ENCODE results near the gene FOXN3.
A peak's percentile ranks its signal among the peaks of the same experiment; 100 is the strongest.

Gene FOXN3

DNA sequence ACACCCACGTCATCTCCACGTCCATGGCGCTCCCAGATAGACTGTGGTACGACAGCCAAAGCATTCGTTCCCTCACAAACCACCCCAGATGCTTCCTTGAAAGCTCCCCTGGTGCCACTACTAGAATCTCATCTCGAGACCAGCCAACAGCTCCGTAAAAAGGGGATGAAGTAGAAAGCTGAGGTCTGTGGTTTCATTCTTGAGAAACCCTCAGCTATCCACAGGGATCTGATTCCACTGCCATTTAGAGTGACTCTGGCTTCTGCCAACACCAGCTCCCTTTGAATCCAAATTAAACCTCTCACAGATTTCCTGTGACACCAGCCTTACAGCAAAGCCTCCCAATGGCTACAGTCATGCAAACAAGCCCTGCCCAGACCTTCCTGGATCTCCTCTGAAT, 18.5 kb upstream of the FOXN3 start:
- H3K4me3 ChIP-seq (ENCODE audit: low read depth, low read length), result no peak overlapping the region

DNA sequence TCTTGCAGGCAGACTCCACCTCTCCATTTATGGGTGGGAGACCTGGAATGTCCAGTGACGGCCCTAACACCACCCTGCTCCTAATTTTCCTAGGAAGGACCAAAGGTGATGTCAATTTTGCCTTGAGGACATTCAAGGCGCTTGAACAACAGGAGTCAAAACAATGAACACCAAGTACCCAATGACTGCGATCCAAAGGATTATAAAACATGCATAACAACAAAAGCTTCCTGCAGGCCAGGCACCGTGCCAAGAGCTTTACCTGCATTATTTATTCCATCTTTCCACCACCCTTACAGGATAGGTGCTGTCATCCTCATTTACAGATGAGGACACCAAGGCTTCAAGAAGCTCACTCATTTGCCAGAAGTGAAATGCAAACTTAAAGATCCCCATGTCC, 15.2 kb upstream of the FOXN3 start:
- H3K4me3 ChIP-seq (ENCODE audit: low read depth, low read length), result no peak overlapping the region

DNA sequence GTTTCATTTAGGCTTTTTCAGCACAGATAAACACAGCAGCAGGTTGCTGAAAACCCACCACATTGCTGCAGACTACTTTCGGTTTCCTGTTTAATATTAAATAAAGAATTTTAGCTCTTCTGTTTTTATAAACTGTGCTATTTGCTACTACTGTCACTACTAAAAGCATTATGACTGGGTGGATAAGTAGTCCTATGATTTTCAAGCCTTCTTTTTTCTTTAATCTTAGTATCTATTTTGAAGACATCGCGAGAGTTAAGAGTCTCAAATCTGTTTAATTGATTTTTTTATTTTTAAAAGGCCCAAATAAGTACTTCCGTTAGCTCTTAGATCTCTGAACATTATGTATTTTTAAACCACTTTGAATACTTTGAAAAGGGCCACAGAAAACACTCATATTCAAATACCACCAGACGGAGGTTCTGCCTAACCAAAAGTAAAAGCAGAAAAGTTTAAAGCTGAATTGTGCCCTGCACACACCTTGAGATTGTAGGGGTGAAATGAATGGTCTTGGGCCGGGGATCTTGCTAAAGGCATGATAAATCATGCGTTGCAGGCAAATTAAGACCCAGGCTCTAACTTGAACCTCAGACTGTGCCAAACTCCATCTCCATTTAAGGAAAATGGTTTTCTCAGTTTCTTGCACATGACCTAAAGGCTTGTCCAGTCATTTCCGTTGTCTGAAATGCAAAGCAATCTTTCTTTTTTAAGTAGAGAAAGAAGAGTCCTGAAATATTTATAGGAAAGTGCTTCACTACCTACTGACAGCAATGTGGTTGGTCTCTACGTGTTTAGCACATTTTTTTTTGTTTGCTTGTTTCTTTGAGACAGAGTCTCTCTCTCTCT, 13.6 kb upstream of the FOXN3 start:
- H3K4me3 ChIP-seq (ENCODE audit: low read depth, low read length), result no peak overlapping the region

DNA sequence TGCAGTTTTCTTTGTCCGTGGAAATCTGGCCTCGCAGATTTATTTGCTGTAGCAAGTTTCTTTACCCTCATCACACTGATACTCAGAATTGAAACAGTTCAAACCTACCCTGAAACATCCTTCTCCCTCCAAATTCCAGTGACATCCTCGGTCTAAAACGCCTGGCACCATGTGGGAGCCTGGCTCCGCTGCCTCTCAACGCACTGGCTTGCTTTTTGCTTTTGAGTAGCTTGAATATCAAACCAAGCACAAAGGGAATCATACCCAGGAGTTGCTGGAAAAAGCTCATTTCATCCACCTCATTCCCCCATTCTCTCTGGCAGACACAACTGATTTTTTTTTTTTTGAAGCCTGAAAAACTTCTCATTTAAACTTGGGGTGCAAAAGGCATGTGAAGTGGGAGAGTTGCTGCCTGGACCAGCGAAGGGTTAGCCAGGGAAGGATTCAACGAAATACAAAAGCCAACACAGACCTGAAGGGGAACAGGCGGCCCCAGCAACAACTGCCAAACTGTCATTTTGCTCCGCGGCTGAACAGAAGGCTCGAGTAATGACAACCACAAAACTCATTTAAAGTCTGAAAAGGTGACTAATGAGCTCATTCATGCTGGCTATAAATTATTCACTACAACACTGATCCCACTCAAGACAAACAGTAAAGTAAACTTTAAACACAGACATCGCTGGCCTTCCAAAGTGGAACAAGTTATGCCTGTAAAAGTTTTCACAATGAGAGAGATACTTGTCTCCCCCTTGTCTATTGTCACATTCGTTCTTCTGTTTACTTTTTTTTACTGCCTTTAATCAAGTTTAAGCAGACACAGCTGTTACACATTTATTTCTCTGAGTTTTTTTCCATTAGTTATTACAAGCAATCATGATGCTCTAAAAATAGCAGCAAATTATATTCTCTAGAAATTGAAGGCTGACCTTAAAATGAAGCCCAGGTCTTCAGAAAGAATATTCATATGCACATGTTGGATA, 12.5 kb upstream of the FOXN3 start:
- H3K4me3 ChIP-seq (ENCODE audit: low read depth, low read length), result no peak overlapping the region

DNA sequence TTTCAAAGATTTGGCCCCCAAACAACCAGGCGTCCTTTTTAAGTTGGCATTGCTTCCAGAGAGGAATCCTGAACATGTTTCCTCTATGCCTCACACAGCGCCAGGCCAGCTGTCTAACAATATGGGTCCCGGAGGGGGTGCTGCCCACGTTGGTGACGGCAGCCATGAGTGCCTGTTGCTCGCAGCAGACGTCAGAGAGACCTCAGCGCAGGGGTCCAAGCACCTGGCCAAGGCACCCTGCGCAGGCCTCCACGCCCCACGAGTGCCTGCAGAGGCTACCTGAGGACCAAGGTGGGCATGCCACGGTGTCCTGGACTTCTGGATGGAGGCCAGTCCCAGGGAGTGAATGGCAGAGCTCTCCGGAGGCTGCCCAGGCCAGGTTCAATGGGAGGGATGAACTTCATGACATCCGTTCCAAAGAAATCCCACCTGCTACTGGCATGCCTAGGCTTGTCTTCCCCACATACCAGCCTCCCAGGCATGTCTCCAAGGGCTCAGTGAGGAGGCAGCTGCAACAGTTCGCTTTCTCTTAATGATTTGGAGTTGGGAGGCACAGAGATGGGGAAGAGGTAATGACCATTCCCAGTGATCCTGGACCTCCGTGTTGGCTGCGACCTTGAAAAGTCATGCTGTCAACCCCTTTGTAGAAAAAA, 11.6 kb upstream of the FOXN3 start:
- H3K4me3 ChIP-seq (ENCODE audit: low read depth, low read length), result no peak overlapping the region

DNA sequence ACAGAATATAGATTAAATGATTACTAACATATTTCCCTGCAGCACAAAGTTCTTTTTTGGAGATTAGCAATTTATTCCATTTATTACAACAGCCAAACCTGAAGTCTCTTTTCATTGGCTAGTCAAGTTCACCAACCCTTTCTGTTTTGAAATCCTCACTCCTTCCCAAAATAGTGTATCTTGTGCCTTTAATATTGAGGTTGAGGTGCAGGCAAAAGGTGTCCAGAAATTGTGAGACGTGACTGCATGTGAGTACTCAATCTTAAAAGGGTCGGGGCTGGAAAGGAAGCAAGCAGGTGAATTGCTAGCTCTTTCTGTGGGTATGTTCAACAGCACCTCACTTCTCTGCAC, 11.1 kb upstream of the FOXN3 start:
- H3K4me3 ChIP-seq (ENCODE audit: low read depth, low read length), result no peak overlapping the region

DNA sequence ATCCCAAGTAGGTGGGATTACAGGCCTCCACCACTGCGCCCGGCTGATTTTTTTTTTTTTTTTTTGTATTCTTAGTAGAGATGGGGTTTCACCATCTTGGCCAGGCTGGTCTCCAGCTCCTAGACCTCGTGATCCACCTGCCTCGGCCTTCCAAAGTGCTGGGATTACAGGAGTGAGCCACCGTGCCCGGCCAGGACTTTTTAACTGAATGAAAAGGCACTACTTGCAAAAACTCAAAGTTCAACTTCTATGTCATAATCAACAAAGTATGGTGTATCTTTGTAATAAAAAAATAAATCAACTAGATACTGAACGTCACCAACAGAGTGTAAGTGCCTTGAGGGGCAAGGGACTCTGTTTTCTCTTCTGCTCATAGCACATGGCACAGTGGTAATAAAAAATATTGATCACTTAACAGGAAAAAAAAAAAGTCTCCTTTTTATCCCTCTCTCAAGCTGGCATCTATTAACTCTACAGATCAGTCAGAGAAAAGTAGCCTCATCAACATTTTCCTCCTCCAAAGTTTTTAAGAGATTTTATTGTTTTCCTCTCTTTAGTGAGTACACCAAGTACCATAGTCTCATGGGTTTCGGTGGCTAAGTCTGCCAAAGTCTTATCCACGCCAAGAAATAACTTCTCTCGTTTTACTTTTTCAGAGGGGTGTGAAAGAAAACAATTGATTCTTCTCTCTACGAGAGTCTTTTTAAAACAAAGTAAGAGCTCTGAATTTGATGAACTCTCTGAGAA, 10.6 kb upstream of the FOXN3 start:
- no peak overlapping the region for H3K4me3 ChIP-seq (ENCODE audit: low read depth, low read length)

DNA sequence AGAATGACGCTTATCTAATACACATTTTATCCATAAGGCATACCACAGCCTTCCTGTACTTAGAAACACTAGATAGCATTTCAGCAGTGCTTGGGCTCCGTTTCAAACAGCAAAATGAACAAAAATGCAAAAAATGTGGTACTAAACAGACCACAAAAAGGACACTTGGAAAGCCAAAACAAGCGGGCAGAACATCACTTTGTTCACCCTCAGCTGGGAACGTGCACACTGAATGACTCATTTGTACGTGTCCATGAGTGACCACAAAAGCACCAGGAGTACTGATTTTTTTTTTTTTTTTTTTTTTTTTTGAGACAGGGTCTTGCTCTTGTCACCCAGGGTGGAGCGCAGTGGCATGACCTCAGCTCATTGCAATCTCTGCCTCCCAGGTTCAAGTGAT, 8.9 kb upstream of the FOXN3 start:
- no peak overlapping the region for H3K4me3 ChIP-seq (ENCODE audit: low read depth, low read length)

DNA sequence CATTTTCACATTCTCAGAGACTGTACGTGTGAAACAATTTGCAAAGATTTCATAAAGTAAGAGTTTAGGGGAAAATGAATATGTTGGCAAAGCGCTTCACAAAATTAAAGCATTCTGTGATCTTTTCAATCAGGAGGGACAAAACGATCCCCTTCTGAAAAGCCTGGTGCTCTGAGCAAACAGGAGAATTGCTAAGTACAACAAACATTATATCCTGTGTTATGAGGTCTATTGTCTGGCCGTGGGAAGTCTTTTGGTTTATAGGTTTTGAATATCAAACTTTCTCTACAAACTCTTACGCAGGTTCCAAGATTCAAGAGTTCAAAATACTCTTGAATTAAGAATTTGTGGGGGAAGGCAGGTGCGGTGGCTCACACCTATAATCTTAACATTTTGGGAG, 7.2 kb upstream of the FOXN3 start:
- no peak overlapping the region for H3K4me3 ChIP-seq (ENCODE audit: low read depth, low read length)

DNA sequence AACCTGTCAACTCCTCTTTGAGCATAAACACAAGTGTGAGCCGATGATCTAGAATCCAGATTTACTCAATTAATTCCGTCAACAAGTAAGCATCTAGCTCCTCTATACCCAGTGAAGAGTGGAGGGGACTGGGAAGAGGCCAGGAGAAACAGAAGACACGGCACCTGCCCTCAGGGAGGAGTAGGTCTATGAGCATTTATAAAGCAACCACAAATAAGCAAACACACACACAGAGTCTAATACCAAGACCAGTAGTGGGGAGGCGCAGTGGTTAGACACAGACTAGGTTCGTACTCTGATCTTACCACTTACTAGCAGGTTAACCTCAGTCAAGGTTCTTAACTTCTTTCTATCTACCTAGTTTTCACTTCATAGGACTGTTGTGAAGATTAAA, 5.9 kb upstream of the FOXN3 start:
- no peak overlapping the region for H3K4me3 ChIP-seq (ENCODE audit: low read depth, low read length)

DNA sequence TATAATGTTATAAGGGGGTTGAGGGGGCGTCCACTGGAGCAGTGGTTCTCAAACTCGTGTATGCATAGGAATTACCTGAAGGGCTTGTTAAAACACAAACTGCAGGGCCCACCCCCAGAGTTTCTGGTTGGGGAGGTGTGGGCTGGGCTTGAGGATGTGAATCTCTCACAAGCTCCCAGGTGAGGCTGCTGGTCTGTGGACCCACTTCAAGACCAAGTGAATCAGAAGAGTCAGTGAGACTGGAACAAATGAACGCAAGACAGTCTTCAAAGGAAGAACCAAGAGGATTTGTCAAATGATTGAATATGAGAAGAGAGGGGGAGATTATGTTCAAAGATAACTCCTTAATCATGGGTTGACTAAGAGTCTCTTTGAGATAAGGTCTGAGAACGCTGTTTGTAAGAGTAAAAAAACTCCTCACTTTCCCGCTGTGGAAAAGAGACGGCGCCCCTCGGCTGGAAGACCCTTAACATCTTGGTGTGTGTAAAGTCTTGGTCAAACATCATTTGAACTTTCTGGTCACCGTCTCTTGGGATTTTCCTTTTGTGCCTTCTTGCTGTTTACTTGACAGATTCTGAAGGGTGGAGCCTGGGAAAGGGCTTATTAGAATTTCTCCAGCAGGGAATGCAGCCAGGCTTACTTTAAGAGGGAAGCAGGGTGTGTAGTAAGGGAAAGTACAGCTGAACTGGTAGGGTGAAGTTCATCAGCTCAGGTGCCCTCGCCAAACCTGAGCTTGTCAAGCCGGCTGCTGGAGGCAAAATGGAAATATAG, 5.3 kb upstream of the FOXN3 start:
- no peak overlapping the region for H3K4me3 ChIP-seq (ENCODE audit: low read depth, low read length)

DNA sequence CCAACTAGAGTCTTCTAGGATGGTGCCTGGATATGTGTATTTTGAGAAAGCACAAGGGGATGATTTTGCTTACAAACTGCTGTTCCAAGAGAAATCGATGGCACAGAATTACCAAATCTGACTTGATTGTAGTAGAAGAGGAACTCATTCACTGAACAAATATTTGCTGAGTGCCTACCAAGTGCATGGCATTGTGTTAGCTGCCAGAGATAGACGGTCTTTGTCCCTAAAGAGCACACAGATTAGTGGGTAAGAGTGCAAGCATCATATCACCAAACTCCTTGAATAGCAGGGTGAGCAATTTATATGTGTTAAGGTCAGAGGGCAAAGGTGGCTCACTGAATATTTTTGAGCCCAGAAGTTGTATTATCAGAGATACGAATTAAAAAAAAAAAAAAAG, 3.5 kb upstream of the FOXN3 start:
- no peak overlapping the region for H3K4me3 ChIP-seq (ENCODE audit: low read depth, low read length)

DNA sequence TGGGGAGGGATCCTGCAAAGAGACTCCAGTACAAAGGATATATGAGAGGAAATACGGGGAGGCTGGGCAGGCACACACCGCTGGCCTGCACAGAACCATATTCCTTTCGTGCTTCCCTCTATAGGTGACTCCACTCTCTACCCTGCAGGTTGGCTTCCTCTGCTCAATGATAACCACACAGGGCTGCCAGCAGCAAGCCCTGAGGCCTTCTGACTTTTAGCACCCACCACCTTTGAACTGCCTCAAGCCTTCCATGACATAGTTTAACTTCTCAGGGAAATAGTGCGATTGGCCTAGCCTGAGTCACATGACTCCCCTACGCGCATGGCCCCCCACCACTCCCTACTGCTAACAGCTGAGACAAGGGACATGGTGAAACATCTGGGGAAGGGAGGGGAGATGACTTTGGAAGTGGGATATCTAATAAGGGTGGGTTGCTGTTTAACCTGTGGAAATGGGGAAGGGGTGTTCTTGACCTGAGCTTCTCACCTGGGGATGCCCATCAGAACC, 3.0 kb upstream of the FOXN3 start:
- H3K4me3 ChIP-seq (ENCODE audit: low read depth, low read length), result no peak overlapping the region

DNA sequence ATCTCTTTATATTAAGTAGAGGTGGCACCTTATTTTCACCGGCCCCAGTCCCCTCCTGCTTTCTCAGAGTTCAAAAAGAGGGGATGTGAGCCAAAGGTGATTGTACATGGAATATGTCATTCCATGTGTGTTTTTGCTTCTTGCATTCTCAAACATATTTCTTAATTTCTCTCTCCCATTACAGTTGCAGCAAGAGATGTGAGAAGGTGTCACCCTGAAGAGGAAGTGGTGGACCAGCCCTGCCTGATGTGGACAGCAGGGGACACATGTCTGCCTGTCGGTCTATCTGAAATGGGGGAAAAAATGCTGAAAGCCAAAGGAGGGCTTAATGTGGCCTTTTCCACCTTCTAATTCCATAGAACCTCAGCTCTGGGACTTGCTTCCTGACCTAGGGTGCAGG, 1.9 kb upstream of the FOXN3 start:
- no peak overlapping the region for H3K4me3 ChIP-seq (ENCODE audit: low read depth, low read length)

DNA sequence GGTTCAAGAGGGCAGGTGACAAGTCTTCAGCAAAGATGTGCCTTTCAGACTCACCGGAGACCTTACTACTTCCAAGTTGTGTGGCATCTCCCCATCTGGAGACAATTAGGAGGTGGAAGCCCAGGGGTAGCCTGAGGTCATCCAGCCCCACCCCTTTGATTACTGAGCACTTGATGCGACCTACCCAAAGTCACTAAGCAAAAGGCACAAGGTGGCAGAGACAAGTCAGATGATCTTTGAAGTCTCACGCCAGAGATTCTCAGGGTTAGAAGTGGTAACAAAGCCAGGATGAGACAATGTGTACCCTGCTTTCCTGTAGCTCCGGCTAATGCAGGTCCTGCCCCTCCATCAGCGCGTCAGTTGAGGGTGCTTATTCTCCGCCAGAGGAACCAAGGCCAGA, 1.4 kb upstream of the FOXN3 start:
- H3K4me3 ChIP-seq (ENCODE audit: low read depth, low read length), result no peak overlapping the region

DNA sequence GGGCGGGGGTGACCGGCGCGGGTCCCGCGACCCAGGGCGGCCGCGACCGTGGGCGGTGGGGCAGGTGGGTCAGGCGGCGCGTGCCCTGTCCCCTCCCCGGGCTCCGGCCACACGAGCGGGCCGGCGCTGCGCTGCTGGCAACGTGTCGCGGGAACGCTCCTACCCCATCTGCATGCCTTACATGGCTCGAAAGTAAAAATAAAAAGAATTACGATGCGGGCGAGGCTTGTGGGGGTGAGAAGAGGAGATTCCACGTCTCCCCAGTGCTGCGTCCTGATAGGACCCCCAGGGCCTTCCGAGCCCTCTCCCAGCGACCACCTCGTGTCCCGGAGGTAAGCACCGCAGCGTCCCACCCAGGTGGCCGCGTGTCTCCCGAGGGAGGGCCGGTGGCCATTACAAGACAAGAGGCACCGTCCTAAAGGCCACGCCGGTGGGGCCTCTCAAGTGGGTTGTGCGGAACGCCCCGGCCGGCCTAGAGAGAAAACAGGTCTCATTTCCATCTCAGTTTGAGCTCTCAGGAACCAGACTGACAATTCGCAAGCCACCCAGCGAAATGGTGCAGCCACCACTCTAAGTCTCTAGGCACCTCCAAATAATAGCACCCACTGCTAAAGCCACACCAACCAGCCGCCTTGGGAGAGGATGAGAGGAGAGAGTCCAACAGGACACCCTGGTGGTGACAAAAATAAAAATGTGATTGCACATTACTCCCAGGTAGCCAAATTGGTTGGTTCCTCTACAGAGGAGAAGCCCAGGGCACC, 612 bp upstream of the FOXN3 start:
- peak overlapping the region; percentile 64 for H3K4me3 ChIP-seq (ENCODE audit: low read depth, low read length)

DNA sequence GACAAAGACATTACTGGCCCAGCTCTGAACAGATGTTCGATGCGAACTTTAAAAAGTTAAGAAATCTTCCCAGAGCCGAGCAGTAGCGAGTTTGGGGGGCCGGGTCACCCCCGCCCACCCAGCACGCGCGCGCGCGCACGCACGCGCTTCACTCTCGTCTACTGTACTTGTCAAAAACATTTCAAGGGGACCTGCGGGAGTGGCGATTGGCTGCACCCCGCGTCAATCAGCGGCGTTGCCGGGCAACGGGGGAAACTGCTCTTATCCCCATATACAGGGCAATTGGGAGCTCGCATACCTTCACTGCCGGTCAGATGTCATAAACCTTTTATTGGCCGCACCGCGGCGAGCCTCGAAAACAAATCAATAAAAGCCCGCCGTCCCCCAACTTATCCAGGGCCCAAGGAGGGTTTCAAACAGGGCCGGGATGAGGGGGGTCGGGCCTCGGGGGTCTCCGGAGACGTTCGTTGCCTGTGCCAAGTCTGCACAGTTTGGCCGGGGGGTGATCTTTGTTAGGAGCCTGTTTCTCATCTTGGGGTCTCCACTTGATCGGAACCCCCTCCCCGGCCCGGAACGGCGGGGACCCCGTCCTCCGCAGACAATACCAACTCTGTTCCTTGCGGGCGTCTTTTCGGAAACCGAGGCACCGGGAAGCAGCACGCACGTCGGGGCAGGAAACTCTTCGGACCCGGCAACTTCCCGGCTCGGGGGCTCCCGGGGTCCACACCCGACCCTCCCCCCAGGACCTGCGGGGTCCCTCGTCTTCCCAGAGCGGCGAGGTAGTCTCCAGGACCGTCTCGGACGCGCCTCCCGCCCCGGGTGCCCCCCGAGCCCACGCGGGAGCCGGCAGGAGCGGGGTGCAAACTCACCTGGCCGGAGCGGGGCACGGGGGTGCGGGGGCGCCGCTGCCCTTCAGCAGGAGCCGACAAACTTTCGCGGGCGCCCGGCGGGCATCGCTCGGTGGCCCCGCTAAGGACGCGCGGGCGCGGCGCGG, 734 bp downstream of the FOXN3 start:
- H3K4me3 ChIP-seq (ENCODE audit: low read depth, low read length), result peak overlapping the region; percentile 76

DNA sequence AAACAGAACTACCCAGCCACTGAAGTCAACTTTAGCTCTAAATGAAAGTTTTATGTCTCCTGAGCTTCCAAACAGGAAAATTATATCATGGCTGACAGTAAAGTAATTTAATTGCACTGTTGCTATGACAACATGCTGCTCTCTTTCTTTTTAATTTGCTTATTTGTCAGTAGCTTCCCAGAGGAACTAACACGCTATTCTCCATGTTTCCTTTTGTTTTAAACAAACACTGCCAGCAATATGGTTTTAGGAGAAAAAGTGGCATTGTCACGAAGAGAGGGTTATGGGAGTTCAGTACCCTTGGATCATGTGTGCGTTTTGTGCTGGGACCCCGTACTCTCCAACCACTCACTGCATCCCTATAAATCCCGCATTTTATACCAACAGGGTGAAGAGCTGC, 1.9 kb downstream of the FOXN3 start:
- H3K4me3 ChIP-seq (ENCODE audit: low read depth, low read length), result peak overlapping the region; percentile 76
